Erythroblast (primary cell): ENCODE data around the gene FOXS1.

Experiments used
- GATA1 ChIP-seq: IDR thresholded peaks from 2 replicates; pipeline ENCODE4 v1.6.1; 2011; ENCODE audit warnings: low read depth, mild to moderate bottlenecking, control low read depth, low read length, moderate library complexity
- POLR2A ChIP-seq: IDR thresholded peaks from 2 replicates; pipeline ENCODE4 v1.6.1; 2011; ENCODE audit warnings: mild to moderate bottlenecking, low read length

- TF ChIP-seq POLR2A (no peak), GATA1 (no peak)
Measured at GRCh38 chr20:31875671-31876070, 30.3 kb upstream of the FOXS1 start.
